Liver (tissue), 9 donors: Measurements from ENCODE around the gene DCC. TPM values are rescaled to one million over a fixed set of nuclear protein-coding genes. Genes with fewer than 3 reads are reported as not detected.

ENCODE experiments used
- DNase-seq: peaks from one replicate; pipeline ENCODE4 v3.0.0-alpha.2; 2017; ENCODE audit warnings: low spot score
- H3K27ac ChIP-seq, 2 donors: one replicate each; pipeline ENCODE4 v1.7.0; 2013; ENCODE audit warnings: inconsistent platforms in 2 of 2, low read length in 2 of 2, control low read depth in 1 of 2, low read depth in 1 of 2, mild to moderate bottlenecking in 1 of 2
- H3K27me3 ChIP-seq, 4 donors: one replicate each; pipeline versions ENCODE4 v1.6.1 to v1.7.0; 2013; ENCODE audit warnings: low read length in 3 of 4, inconsistent platforms in 1 of 4, mild to moderate bottlenecking in 1 of 4, moderate library complexity in 1 of 4; ENCODE audit not compliant: control insufficient read depth in 4 of 4, insufficient read depth in 4 of 4
- H3K36me3 ChIP-seq, 4 donors: one replicate each; pipeline versions ENCODE4 v1.6.1 to v1.7.0; 2013; ENCODE audit warnings: low read length in 3 of 4, mild to moderate bottlenecking in 3 of 4, low read depth in 1 of 4, moderate library complexity in 1 of 4; ENCODE audit not compliant: control insufficient read depth in 4 of 4, insufficient read depth in 3 of 4
- H3K4me1 ChIP-seq, 4 donors: one replicate each; pipeline versions ENCODE4 v1.6.1 to v1.7.0; 2013; ENCODE audit warnings: low read length in 3 of 4, mild to moderate bottlenecking in 3 of 4, moderate library complexity in 1 of 4; ENCODE audit not compliant: control insufficient read depth in 4 of 4, insufficient read depth in 4 of 4
- H3K4me3 ChIP-seq, 3 donors: one replicate each; pipeline versions ENCODE4 v1.6.1 to v1.7.0; 2013; ENCODE audit warnings: low read length in 3 of 3, control low read depth in 1 of 3, low read depth in 1 of 3, mild to moderate bottlenecking in 1 of 3
- H3K9ac ChIP-seq, 2 donors: one replicate each; pipeline ENCODE4 v1.7.0; 2013; ENCODE audit warnings: low read length in 2 of 2, mild to moderate bottlenecking in 2 of 2, moderate library complexity in 2 of 2, control low read depth in 1 of 2, low read depth in 1 of 2
- H3K9me3 ChIP-seq, 4 donors: one replicate each; pipeline versions ENCODE4 v1.6.1 to v1.7.0; 2013; ENCODE audit warnings: low read length in 3 of 4; ENCODE audit not compliant: control insufficient read depth in 4 of 4
- ATF3 ChIP-seq: IDR thresholded peaks from 2 replicates; pipeline ENCODE4 v1.6.1; 2016; ENCODE audit warnings: antibody characterized with exemption
- CTCF ChIP-seq: fragments of 150-350 bp; IDR thresholded peaks from 2 replicates; pipeline ENCODE4 v1.5.1; 2017; ENCODE audit warnings: improper control_type of control experiment, low read depth, low read length; ENCODE audit not compliant: missing input control
- EGR1 ChIP-seq, 2 donors: IDR thresholded peaks; 2 replicates each; pipeline ENCODE4 v1.6.1; 2016 to 2018; ENCODE audit warnings: antibody characterized with exemption in 2 of 2, low read depth in 2 of 2
- FOXA1 ChIP-seq: IDR thresholded peaks from 2 replicates; pipeline ENCODE4 v1.6.1; 2016; ENCODE audit warnings: antibody characterized with exemption
- FOXA2 ChIP-seq: IDR thresholded peaks from 2 replicates; pipeline ENCODE4 v1.6.1; 2016; ENCODE audit warnings: antibody characterized with exemption
- GABPA ChIP-seq, 2 donors: IDR thresholded peaks in 1 of 2; conservative IDR thresholded peaks in 1 of 2; 2 replicates each; pipeline ENCODE4 v1.6.1; 2016; ENCODE audit warnings: antibody characterized with exemption in 2 of 2, mild to moderate bottlenecking in 1 of 2, moderate library complexity in 1 of 2
- HNF4A ChIP-seq, 2 donors: conservative IDR thresholded peaks; 2 replicates each; pipeline ENCODE4 v1.6.1; 2016; ENCODE audit warnings: antibody characterized with exemption in 2 of 2, mild to moderate bottlenecking in 2 of 2
- HNF4G ChIP-seq: IDR thresholded peaks from 2 replicates; pipeline ENCODE4 v1.6.1; 2016; ENCODE audit warnings: antibody characterized with exemption
- JUND ChIP-seq, 2 donors: IDR thresholded peaks; 2 replicates each; pipeline ENCODE4 v1.6.1; 2016; ENCODE audit warnings: antibody characterized with exemption in 2 of 2
- MAX ChIP-seq: IDR thresholded peaks from 2 replicates; pipeline ENCODE4 v1.6.1; 2016; ENCODE audit warnings: antibody characterized with exemption
- NR2F2 ChIP-seq: IDR thresholded peaks from 2 replicates; pipeline ENCODE4 v1.6.1; 2016; ENCODE audit warnings: antibody characterized with exemption
- RAD21 ChIP-seq, 2 donors: IDR thresholded peaks; 2 replicates each; pipeline ENCODE4 v1.6.1; 2016; ENCODE audit warnings: antibody characterized with exemption in 2 of 2, mild to moderate bottlenecking in 2 of 2
- REST ChIP-seq: IDR thresholded peaks from 2 replicates; pipeline ENCODE4 v1.6.1; 2016; ENCODE audit warnings: antibody characterized with exemption, mild to moderate bottlenecking
- RXRA ChIP-seq, 2 donors: IDR thresholded peaks; 2 replicates each; pipeline ENCODE4 v1.6.1; 2017 to 2018; ENCODE audit warnings: antibody characterized with exemption in 2 of 2, mild to moderate bottlenecking in 1 of 2
- SP1 ChIP-seq: IDR thresholded peaks from 2 replicates; pipeline ENCODE4 v1.6.1; 2018; ENCODE audit warnings: antibody characterized with exemption, mild to moderate bottlenecking
- TAF1 ChIP-seq: conservative IDR thresholded peaks from 2 replicates; pipeline ENCODE4 v1.6.1; 2016; ENCODE audit warnings: antibody characterized with exemption, mild to moderate bottlenecking
- YY1 ChIP-seq: IDR thresholded peaks from 2 replicates; pipeline ENCODE4 v1.6.1; 2016; ENCODE audit warnings: antibody characterized with exemption, mild to moderate bottlenecking
- ZBTB33 ChIP-seq: IDR thresholded peaks from 2 replicates; pipeline ENCODE4 v1.6.1; 2016; ENCODE audit warnings: antibody characterized with exemption
- WGBS: extraction: QIAGEN DNeasy Blood & Tissue Kit; methylation state at CpG from one replicate; pipeline ENCODE4 v1.1.7; 2013; 5-methylcytosine and 5-hydroxymethylcytosine counted together
- polyA plus RNA-seq, 2 donors: library from polyadenylated mRNA; stranded (reverse) in 1 of 2; unstranded in 1 of 2; fragments of 200-250 nt in 1 of 2; fragments of >200 nt in 1 of 2; fragmentation: Nextera tagmentation in 1 of 2; extraction: Ambion mirVana in 1 of 2; gene quantifications; one replicate each; pipeline versions ENCODE4 v1.2.1 to v1.2.3, GENCODE V29; 2013 to 2015
- total RNA-seq, 2 donors: library from RNA; depleted of rRNA; stranded (reverse); fragments of >200 nt; gene quantifications; one replicate each; pipeline ENCODE4 v1.2.3, GENCODE V29; 2014
- donor health status: healthy.
- donor health status: healthy.
- donor health status: healthy.
- donor health status: healthy.
- donor health status: healthy.

Gene DCC
- total and polyA plus RNA-seq, 4 donors, result under 0.01 to 0.03 TPM; not detected in 2

GRCh38 chr18:52553441-52553840 is 213.4 kb downstream of the DCC start:
- 58% methylated on average over 1 of the region's 1 CpG for WGBS

GRCh38 chr18:52554180-52554579 is 214.2 kb downstream of the DCC start:
- Histone ChIP-seq H3K27me3 (no peaks in the 10 kb centered on the region), H3K9me3 (no peaks in the 10 kb centered on the region), H3K27ac (no peak overlapping the region), H3K4me3 (no peak overlapping the region), H3K9ac (no peak overlapping the region), H3K4me1 (no peaks in the 10 kb centered on the region), H3K36me3 (no peaks in the 10 kb centered on the region)
- TF ChIP-seq GABPA (IDR thresholded peaks at IDR 0.05 in 1 of 2, conservative IDR thresholded peaks at IDR 0.05 in 1 of 2), result no peak
- TF ChIP-seq CTCF, result no peak
- no peak for TF ChIP-seq FOXA2
- TF ChIP-seq NR2F2, result no peak
- TF ChIP-seq FOXA1, result no peak
- TF ChIP-seq JUND (IDR thresholded peaks at IDR 0.05), result no peak
- TF ChIP-seq TAF1, result no peak
- TF ChIP-seq ATF3, result no peak
- TF ChIP-seq HNF4A (conservative IDR thresholded peaks at IDR 0.05), result no peak
- TF ChIP-seq YY1, result no peak
- no peak for TF ChIP-seq RXRA (IDR thresholded peaks at IDR 0.05)
- no peak for TF ChIP-seq HNF4G
- TF ChIP-seq MAX, result no peak
- no peak for TF ChIP-seq ZBTB33
- no peak for TF ChIP-seq RAD21 (IDR thresholded peaks at IDR 0.05)
- no peak for TF ChIP-seq SP1
- no peak for TF ChIP-seq EGR1 (IDR thresholded peaks at IDR 0.05; ENCODE audit: low read depth in 2 of 2)
- no peak for TF ChIP-seq REST
- 34% methylated on average over 1 of the region's 1 CpG for WGBS
- DNase-seq, result no peak

More at GRCh38 chr18:52553441-52553840, 213.4 kb downstream of the DCC start:
- no peak for TF ChIP-seq MAX
- no peak overlapping the region for H3K9ac ChIP-seq
- no peak for DNase-seq
- no peak overlapping the region for H3K4me3 ChIP-seq
- no peaks in the 10 kb centered on the region for H3K4me1 ChIP-seq
- no peak overlapping the region for H3K27ac ChIP-seq
- no peaks in the 10 kb centered on the region for H3K9me3 ChIP-seq
- H3K36me3 ChIP-seq, result no peaks in the 10 kb centered on the region
- H3K27me3 ChIP-seq, result no peaks in the 10 kb centered on the region
